CD4-positive, alpha-beta T cell treated with Interleukin-15 for 1 hour (primary cell): Measurements from ENCODE around the gene WDR5.
"Not testable (repeated sequence)": the region's sequence is repeated elsewhere in the genome, so short reads cannot be mapped to it uniquely, and the experiment has no call there.

Experiments
- DNase-seq: peaks from one replicate; pipeline ENCODE4 v3.0.0-alpha.2; 2020

The WDR5 gene

GRCh38 chr9:134135343-134136117 is at the start of gene WDR5:
TSS of gene WDR5 (plus strand) at chr9:134136082. CDS start at chr9:134139878, 3,796 bp downstream.
- peak; percentile 89 for DNase-seq

GRCh38 chr9:134088063-134088725 is 47.7 kb upstream of the WDR5 start:
- no peak for DNase-seq

GRCh38 chr9:134089972-134090371 is 45.9 kb upstream of the WDR5 start:
- no peak for DNase-seq

- DNase-seq: peak; percentile 46
These were observed 36.6 kb upstream of the WDR5 start for GRCh38 chr9:134099123-134099761.

- DNase-seq: no peak
These were observed 35.8 kb upstream of the WDR5 start for GRCh38 chr9:134100040-134100439.

- DNase-seq: not testable (repeated sequence)
These were observed 34.7 kb upstream of the WDR5 start for GRCh38 chr9:134101133-134101532.

- DNase-seq: no peak
These were observed 34.2 kb upstream of the WDR5 start for GRCh38 chr9:134101623-134102149.

GRCh38 chr9:134103391-134103998 is 32.4 kb upstream of the WDR5 start:
- no peak for DNase-seq

- DNase-seq: no peak
These were observed 24.8 kb upstream of the WDR5 start for GRCh38 chr9:134111064-134111463.

- DNase-seq: no peak
These were observed 23.3 kb upstream of the WDR5 start for GRCh38 chr9:134112561-134112960.

GRCh38 chr9:134118972-134119371 is 16.9 kb upstream of the WDR5 start:
- DNase-seq: not testable (repeated sequence)

GRCh38 chr9:134123764-134124128 is 12.1 kb upstream of the WDR5 start:
- no peak for DNase-seq

- no peak for DNase-seq
These were observed 10.3 kb upstream of the WDR5 start for GRCh38 chr9:134125413-134126095.

GRCh38 chr9:134126373-134126772 is 9.5 kb upstream of the WDR5 start:
- DNase-seq: no peak

GRCh38 chr9:134127065-134127580 is 8.8 kb upstream of the WDR5 start:
- DNase-seq: no peak

- no peak for DNase-seq
These were observed 8.3 kb upstream of the WDR5 start for GRCh38 chr9:134127616-134128015.

- no peak for DNase-seq
These were observed 6.9 kb upstream of the WDR5 start for GRCh38 chr9:134128727-134129679.

- no peak for DNase-seq
These were observed 5.1 kb upstream of the WDR5 start for GRCh38 chr9:134130503-134131375.

- DNase-seq: no peak
These were observed 4.2 kb upstream of the WDR5 start for GRCh38 chr9:134131471-134132207.
